Activated B cell treated with CpG ODN at 0.5 μM for 24 hours (primary cell): ENCODE measurements around the gene CTSF. TPM values are rescaled to one million over a fixed set of nuclear protein-coding genes. Genes with fewer than 3 reads are reported as not detected.

Experiments
- ATAC-seq: fragments of 200-7000 bp; cut with Tn5 transposase; one replicate; pipeline ENCODE4 v1.10.0; 2021; ENCODE audit warnings: low read depth, mild to moderate bottlenecking, moderate library complexity
- CTCF ChIA-PET: fragments of 350-600 bp; sonication (Branson Sonifier 250); formaldehyde crosslinking; loops from one replicate; lab custom pipeline; 2021; ENCODE audit warnings: antibody characterized with exemption; lab: Charles Lee
- POLR2A ChIA-PET: fragments of 350-600 bp; sonication (Branson Sonifier 250); formaldehyde crosslinking; loops from one replicate; lab custom pipeline; 2021; ENCODE audit warnings: antibody characterized with exemption; lab: Charles Lee
- DNase-seq: peaks from one replicate; pipeline ENCODE4 v3.0.0; 2022
- H3K27ac Mint-ChIP-seq: one replicate; pipeline ENCODE4 v1.8.0; 2020; ENCODE audit warnings: mixed read lengths
- H3K27me3 Mint-ChIP-seq: one replicate; pipeline ENCODE4 v1.8.0; 2021; ENCODE audit warnings: mixed read lengths
- H3K36me3 Mint-ChIP-seq: one replicate; pipeline ENCODE4 v1.8.0; 2021; ENCODE audit warnings: low read depth, mixed read lengths
- H3K4me1 Mint-ChIP-seq: one replicate; pipeline ENCODE4 v1.8.0; 2021; ENCODE audit warnings: mixed read lengths
- H3K4me3 Mint-ChIP-seq: one replicate; pipeline ENCODE4 v1.8.0; 2020; ENCODE audit warnings: mild to moderate bottlenecking, mixed read lengths
- H3K9me3 Mint-ChIP-seq: one replicate; pipeline ENCODE4 v1.8.0; 2020; ENCODE audit warnings: mixed read lengths
- intact Hi-C: fragments of 100-400 bp; cut with micrococcal nuclease; formaldehyde crosslinking; loops from one replicate; pipeline ENCODE4 v1.15.1; 2024
- total RNA-seq: library from RNA; stranded (reverse); gene quantifications from 2 replicates; pipeline ENCODE4 v1.2.3, GENCODE V29; 2022
- TF ChIP-seq, protein P1 (sequence below): fragments of 200-600 bp; IDR thresholded peaks from one replicate; pipeline ENCODE4 v1.8.0; 2022; ENCODE audit warnings: antibody characterized with exemption, mild to moderate bottlenecking

CTSF gene
- total RNA-seq, 1 donor from 2014 or later, result 3.6 TPM

DNA sequence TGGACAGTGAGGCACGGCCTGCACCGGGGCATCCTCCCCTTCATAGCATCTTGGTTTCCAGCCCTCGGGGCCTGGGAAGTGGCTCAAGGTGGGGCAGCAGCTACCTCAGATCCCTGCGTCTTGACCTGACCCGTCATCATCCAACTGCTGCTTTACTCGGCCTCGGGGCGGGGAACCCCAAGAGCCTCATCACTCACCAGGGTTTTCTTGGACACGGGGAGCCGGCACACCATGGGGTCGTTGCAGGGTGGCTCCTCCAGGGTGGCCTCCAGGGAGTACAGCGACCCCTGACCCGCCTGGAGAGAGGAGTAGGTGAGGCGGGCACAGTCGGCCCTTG lies 651 bp downstream of the CTSF start:
- Mint-ChIP-seq H3K4me1 (peaks cover 13% of the 10 kb centered on the region), H3K27me3 (peaks cover 15% of the 10 kb centered on the region), H3K4me3 (peak overlapping the region; percentile 73), H3K27ac (no peak overlapping the region), H3K9me3 (no peaks in the 10 kb centered on the region), H3K36me3 (no peaks in the 10 kb centered on the region)
- ATAC-seq (no peak), DNase-seq (no peak)
- ChIA-PET CTCF (interaction anchor here (2.3 kb wide), 1 partner anchor 110 kb away, joined by 7 read pairs; the partner anchor contains the start of gene RBM4B), POLR2A (interaction anchor here (1.3 kb wide), 1 partner anchor 22 kb away, joined by 6 read pairs; the partner anchor contains the start of genes ACTN3 and ZDHHC24)
- TF ChIP-seq, protein P1, sequence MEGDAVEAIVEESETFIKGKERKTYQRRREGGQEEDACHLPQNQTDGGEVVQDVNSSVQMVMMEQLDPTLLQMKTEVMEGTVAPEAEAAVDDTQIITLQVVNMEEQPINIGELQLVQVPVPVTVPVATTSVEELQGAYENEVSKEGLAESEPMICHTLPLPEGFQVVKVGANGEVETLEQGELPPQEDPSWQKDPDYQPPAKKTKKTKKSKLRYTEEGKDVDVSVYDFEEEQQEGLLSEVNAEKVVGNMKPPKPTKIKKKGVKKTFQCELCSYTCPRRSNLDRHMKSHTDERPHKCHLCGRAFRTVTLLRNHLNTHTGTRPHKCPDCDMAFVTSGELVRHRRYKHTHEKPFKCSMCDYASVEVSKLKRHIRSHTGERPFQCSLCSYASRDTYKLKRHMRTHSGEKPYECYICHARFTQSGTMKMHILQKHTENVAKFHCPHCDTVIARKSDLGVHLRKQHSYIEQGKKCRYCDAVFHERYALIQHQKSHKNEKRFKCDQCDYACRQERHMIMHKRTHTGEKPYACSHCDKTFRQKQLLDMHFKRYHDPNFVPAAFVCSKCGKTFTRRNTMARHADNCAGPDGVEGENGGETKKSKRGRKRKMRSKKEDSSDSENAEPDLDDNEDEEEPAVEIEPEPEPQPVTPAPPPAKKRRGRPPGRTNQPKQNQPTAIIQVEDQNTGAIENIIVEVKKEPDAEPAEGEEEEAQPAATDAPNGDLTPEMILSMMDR, result no peak
- intact Hi-C loops, result loop anchor here (1.0 kb wide), 1 partner anchor 21 kb away; the partner anchor contains the start of genes ACTN3 and ZDHHC24

DNA sequence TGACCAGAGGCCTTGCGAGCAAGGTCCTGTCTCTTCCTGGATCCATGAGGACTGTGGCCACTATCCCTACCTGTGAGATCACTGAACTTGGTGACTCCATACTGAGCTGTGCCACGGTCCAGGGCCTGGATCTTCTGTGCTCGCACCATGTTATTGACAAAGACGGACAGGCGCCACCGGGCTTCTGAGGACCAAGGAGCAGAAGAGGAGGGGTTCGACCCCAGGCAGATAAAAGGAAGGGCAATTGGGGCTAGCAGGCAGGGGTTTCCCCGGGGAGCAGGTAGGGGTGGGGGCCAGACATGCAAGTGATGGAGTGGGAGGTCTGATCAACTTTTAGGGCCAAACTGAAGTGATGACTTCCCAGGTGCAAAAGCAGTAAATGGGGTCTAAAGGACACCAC lies 2.2 kb downstream of the CTSF start:
- CTCF ChIA-PET, result no interaction called here
- Mint-ChIP-seq H3K27me3 (peaks cover 15% of the 10 kb centered on the region), H3K36me3 (no peaks in the 10 kb centered on the region), H3K27ac (no peak overlapping the region), H3K4me3 (no peak overlapping the region), H3K9me3 (no peaks in the 10 kb centered on the region), H3K4me1 (peaks cover 13% of the 10 kb centered on the region)
- intact Hi-C loops, result no loop called here
- no peak for DNase-seq
- POLR2A ChIA-PET, result no interaction called here
- no peak for ATAC-seq
- TF ChIP-seq, protein P1, result no peak

DNA sequence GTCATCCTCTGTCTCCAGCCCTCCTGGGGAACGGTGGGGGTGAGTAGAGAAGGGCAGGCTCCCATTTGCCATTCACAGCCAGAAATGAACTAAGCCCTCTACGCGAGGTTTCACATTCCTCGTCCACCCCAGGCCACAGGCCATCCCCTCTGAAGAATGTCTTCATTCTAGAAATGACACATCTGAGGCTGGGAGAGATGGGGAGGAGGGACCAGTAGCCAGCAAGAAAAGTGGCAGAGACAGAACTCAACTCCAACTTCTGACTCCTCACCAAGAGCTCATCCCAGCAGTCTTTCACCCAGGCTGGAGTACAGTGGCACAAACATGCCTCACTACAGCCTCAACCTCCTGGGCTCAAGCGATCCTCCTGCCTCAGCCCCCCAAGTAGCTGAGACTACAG lies 3.4 kb downstream of the CTSF start:
- ATAC-seq (no peak), DNase-seq (no peak)
- no peaks in the 10 kb centered on the region for H3K9me3 Mint-ChIP-seq
- H3K36me3 Mint-ChIP-seq, result no peaks in the 10 kb centered on the region
- ChIA-PET POLR2A (no interaction called here), CTCF (no interaction called here)
- peaks cover 13% of the 10 kb centered on the region for H3K4me1 Mint-ChIP-seq
- TF ChIP-seq, protein P1, result no peak
- no peak overlapping the region for H3K27ac Mint-ChIP-seq
- no peak overlapping the region for H3K4me3 Mint-ChIP-seq
- peaks cover 11% of the 10 kb centered on the region for H3K27me3 Mint-ChIP-seq
- intact Hi-C loops, result no loop called here

DNA sequence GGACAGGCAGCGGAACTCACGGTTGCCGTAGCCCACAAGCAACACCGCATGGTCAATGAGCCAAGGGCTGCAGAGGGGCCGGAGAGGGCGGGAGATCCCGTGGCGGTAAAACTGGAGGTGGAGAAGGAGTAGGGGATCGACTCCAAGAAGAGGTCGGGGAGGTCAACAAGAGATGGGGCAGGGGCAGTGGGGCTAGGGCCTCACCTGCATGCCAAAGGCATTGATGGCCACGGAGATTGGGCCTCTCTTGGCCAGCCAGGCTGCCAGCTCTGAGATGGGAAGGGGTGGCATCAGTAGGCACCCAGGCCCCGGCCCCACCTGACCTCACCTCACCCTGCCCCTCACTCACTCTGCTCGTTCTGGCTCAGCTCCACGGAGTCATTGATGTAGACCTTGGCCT lies 3.9 kb downstream of the CTSF start:
- Mint-ChIP-seq H3K4me1 (peaks cover 13% of the 10 kb centered on the region), H3K4me3 (no peak overlapping the region), H3K27ac (no peak overlapping the region), H3K9me3 (no peaks in the 10 kb centered on the region), H3K36me3 (no peaks in the 10 kb centered on the region), H3K27me3 (peaks cover 10% of the 10 kb centered on the region)
- ATAC-seq (no peak), DNase-seq (no peak)
- CTCF ChIA-PET, result no interaction called here
- TF ChIP-seq, protein P1, result no peak
- POLR2A ChIA-PET, result no interaction called here
- intact Hi-C loops, result no loop called here

DNA sequence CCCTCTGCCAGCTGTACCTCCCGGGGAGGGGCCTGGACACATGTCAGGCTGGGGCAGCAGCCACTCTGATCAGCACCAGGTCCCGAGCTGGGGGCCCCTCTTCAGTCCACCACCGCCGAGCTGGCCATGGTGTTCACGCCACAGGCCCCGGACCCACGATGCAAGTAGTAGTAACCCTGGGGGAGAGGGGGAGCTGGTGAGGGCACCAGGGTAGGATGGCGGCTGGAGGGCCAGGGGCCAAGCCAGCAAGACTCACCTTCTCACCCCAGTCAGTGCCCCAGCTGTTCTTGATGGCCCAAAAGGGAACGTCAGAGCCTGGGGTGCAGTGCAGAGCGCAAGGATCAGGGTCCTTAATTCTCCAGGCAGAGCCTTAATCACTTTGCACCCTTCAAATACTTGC lies 4.6 kb downstream of the CTSF start:
- ATAC-seq (no peak), DNase-seq (no peak)
- Mint-ChIP-seq H3K4me1 (peaks cover 17% of the 10 kb centered on the region), H3K36me3 (no peaks in the 10 kb centered on the region), H3K4me3 (no peak overlapping the region), H3K27me3 (peaks cover 13% of the 10 kb centered on the region), H3K27ac (no peak overlapping the region), H3K9me3 (no peaks in the 10 kb centered on the region)
- TF ChIP-seq, protein P1, result no peak
- ChIA-PET CTCF (no interaction called here), POLR2A (no interaction called here)
- intact Hi-C loops, result no loop called here
